Panc1 (cell line): Measurements from ENCODE around the gene SNRPB2. TPM values are rescaled to one million over a fixed set of nuclear protein-coding genes. Genes with fewer than 3 reads are reported as not detected.

Source experiments
- ATAC-seq: fragments of 200-7000 bp; cut with Tn5 transposase; 2 replicates; pipeline ENCODE4 v1.9.1; 2020; ENCODE audit warnings: mild to moderate bottlenecking, moderate library complexity
- BruUV-seq: library from RNA; stranded (reverse); fragments of 400-500 nt; replicated peaks from 2 replicates; lab custom pipeline; 2021; lab: Mats Ljungman, UMichigan
- CTCF ChIA-PET: fragments of 300-600 bp; sonication (Branson Sonifier 250); formaldehyde crosslinking; loops from one replicate; lab custom pipeline; 2022; ENCODE audit warnings: antibody characterized with exemption; lab: Charles Lee
- POLR2A ChIA-PET: fragments of 300-600 bp; sonication (Branson Sonifier 250); formaldehyde crosslinking; loops from one replicate; lab custom pipeline; 2022; ENCODE audit warnings: antibody characterized with exemption; lab: Charles Lee
- DNase-seq: peaks from one replicate; pipeline ENCODE4 v3.0.0-alpha.2; 2010; ENCODE audit warnings: low read depth, low spot score
- H3K27ac ChIP-seq: 2 replicates; pipeline ENCODE4 v1.5.1; 2011; ENCODE audit warnings: mild to moderate bottlenecking, low read length, inconsistent platforms
- H3K27me3 ChIP-seq: fragments of 200-500 bp; sonication (Bioruptor generic); 2 replicates; pipeline ENCODE4 v1.6.0; 2014; ENCODE audit warnings: low read length, inconsistent platforms; ENCODE audit not compliant: control insufficient read depth, insufficient read depth
- H3K36me3 ChIP-seq: fragments of 200-500 bp; sonication (Bioruptor generic); 2 replicates; pipeline ENCODE4 v1.5.1; 2014; ENCODE audit warnings: inconsistent platforms, mild to moderate bottlenecking, low read length, moderate library complexity; ENCODE audit not compliant: control insufficient read depth, insufficient read depth
- H3K4me1 ChIP-seq: 2 replicates; pipeline ENCODE4 v1.5.1; 2011; ENCODE audit warnings: inconsistent platforms, mild to moderate bottlenecking, low read length, moderate library complexity; ENCODE audit not compliant: control insufficient read depth, insufficient read depth
- H3K4me3 ChIP-seq, 2 experiments: 2 replicates each; pipeline ENCODE4 v1.5.1; 2011 to 2012; ENCODE audit warnings: low read depth in 2 of 2, low read length in 2 of 2, mild to moderate bottlenecking in 2 of 2, inconsistent platforms in 1 of 2, moderate library complexity in 1 of 2
- H3K9me3 ChIP-seq: fragments of 200-500 bp; sonication (Bioruptor generic); 2 replicates; pipeline ENCODE4 v1.5.1; 2014; ENCODE audit warnings: low read depth, mild to moderate bottlenecking, inconsistent platforms, low read length, moderate library complexity; ENCODE audit not compliant: control insufficient read depth, insufficient read depth
- CTCF ChIP-seq: fragments of 450-650 bp; IDR thresholded peaks from 2 replicates; pipeline ENCODE4 v1.5.1; 2017; ENCODE audit warnings: mild to moderate bottlenecking
- POLR2AphosphoS5 ChIP-seq: IDR thresholded peaks from 2 replicates; pipeline ENCODE4 v1.6.1; 2012; ENCODE audit warnings: mild to moderate bottlenecking, low read depth, low read length, moderate library complexity
- SIN3A ChIP-seq: IDR thresholded peaks from 2 replicates; pipeline ENCODE4 v1.6.1; 2012; ENCODE audit warnings: low read depth, mild to moderate bottlenecking, low read length, moderate library complexity, borderline replicate concordance; ENCODE audit not compliant: insufficient read depth
- TCF7L2 ChIP-seq: IDR thresholded peaks from 2 replicates; pipeline ENCODE4 v1.6.1; 2011; ENCODE audit warnings: mild to moderate bottlenecking, low read depth, low read length, inconsistent platforms
- in situ Hi-C: cut with HindIII; loops from 2 replicates; pipeline ENCODE4 v1.10.0; 2016; ENCODE audit warnings: low sequenced_read_pairs, low pct_unique_long_range_greater_than_20kb
- intact Hi-C: fragments of 100-400 bp; cut with micrococcal nuclease; formaldehyde crosslinking; loops from one replicate; pipeline ENCODE4 v1.10.0; 2022; ENCODE audit not compliant: unreplicated experiment
- total RNA-seq: library from RNA; stranded (reverse); gene quantifications from one replicate; pipeline ENCODE4 v1.2.1, GENCODE V29; 2021; ENCODE audit not compliant: unreplicated experiment
- TF ChIP-seq, protein P1 (sequence below), 2 experiments: IDR thresholded peaks; 2 replicates each; pipeline ENCODE4 v1.6.1; 2011 to 2012; ENCODE audit warnings: low read depth in 2 of 2, control low read depth in 1 of 2, low read length in 1 of 2, mild to moderate bottlenecking in 1 of 2, moderate library complexity in 1 of 2; ENCODE audit not compliant: insufficient read depth in 1 of 2

The SNRPB2 gene
- total RNA-seq, 1 experiment from 2014 or later = 68.5 TPM

GRCh38 chr20:16713066-16713465, 16.8 kb upstream of the SNRPB2 start:
- no peaks in the 10 kb centered on the region for H3K4me1 ChIP-seq
- peaks cover 5% of the 10 kb centered on the region; the same call in 1 of the 2 replicates for H3K27me3 ChIP-seq
- no peak for TF ChIP-seq TCF7L2
- no peak for TF ChIP-seq POLR2AphosphoS5
- TF ChIP-seq, protein P1, sequence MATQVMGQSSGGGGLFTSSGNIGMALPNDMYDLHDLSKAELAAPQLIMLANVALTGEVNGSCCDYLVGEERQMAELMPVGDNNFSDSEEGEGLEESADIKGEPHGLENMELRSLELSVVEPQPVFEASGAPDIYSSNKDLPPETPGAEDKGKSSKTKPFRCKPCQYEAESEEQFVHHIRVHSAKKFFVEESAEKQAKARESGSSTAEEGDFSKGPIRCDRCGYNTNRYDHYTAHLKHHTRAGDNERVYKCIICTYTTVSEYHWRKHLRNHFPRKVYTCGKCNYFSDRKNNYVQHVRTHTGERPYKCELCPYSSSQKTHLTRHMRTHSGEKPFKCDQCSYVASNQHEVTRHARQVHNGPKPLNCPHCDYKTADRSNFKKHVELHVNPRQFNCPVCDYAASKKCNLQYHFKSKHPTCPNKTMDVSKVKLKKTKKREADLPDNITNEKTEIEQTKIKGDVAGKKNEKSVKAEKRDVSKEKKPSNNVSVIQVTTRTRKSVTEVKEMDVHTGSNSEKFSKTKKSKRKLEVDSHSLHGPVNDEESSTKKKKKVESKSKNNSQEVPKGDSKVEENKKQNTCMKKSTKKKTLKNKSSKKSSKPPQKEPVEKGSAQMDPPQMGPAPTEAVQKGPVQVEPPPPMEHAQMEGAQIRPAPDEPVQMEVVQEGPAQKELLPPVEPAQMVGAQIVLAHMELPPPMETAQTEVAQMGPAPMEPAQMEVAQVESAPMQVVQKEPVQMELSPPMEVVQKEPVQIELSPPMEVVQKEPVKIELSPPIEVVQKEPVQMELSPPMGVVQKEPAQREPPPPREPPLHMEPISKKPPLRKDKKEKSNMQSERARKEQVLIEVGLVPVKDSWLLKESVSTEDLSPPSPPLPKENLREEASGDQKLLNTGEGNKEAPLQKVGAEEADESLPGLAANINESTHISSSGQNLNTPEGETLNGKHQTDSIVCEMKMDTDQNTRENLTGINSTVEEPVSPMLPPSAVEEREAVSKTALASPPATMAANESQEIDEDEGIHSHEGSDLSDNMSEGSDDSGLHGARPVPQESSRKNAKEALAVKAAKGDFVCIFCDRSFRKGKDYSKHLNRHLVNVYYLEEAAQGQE (IDR thresholded peaks at IDR 0.05; ENCODE audit: insufficient read depth in 1 of 2, low read depth in 2 of 2, low read length in 1 of 2) = no peak
- no peak for TF ChIP-seq SIN3A
- TF ChIP-seq CTCF = no peak
- in situ Hi-C loops (no loop called here), intact Hi-C loops (no loop called here)
- H3K4me3 ChIP-seq = no peak overlapping the region
- H3K9me3 ChIP-seq = no peaks in the 10 kb centered on the region
- no peak for DNase-seq
- ChIA-PET POLR2A (no interaction called here), CTCF (no interaction called here)
- H3K36me3 ChIP-seq = no peaks in the 10 kb centered on the region
- H3K27ac ChIP-seq = no peak overlapping the region
- ATAC-seq = no peak
- no TSS peak for BruUV-seq

DNA sequence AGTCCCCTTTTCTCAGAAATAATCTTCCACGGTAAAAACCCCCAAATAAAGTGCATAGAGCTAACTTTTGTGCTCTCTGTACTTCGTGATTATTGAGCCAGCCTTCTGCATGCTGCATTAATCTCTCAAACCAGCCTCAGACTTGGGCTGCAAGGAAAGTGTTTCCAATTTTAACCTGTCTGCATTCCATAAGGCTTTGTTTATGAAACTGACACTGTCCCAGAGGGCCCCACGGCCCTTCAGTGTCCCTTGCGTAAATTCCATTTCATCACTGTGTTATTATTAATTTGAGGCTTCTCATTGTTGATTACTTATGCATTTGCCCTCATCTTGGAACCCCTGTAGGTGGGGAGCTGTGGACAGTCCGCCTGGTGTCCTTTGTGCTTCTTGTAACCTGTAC, 15.6 kb upstream of the SNRPB2 start:
- Histone ChIP-seq H3K27me3 (peaks cover 4% of the 10 kb centered on the region; the same call in 1 of the 2 replicates), H3K4me3 (no peak overlapping the region), H3K36me3 (no peaks in the 10 kb centered on the region), H3K27ac (no peak overlapping the region), H3K4me1 (no peaks in the 10 kb centered on the region), H3K9me3 (no peaks in the 10 kb centered on the region)
- ChIA-PET CTCF (no interaction called here), POLR2A (no interaction called here)
- intact Hi-C loops = no loop called here
- TF ChIP-seq CTCF (no peak), TCF7L2 (no peak), POLR2AphosphoS5 (no peak), SIN3A (no peak)
- TF ChIP-seq, protein P1 (IDR thresholded peaks at IDR 0.05; ENCODE audit: insufficient read depth in 1 of 2, low read depth in 2 of 2, low read length in 1 of 2) = no peak
- DNase-seq = no peak
- no peak for ATAC-seq
- BruUV-seq = no TSS peak
- in situ Hi-C loops = no loop called here
